IMR-90 (cell line): ENCODE measurements around the gene RIIAD1.

Source experiments
- CHD1 ChIP-seq: IDR thresholded peaks from 2 replicates; pipeline ENCODE4 v1.6.1; 2012; ENCODE audit warnings: low read depth, low read length, improper control_type of control experiment
- CTCF ChIP-seq: conservative IDR thresholded peaks from 2 replicates; pipeline ENCODE4 v1.5.1; 2012; ENCODE audit warnings: mild to moderate bottlenecking, low read depth, low read length, improper control_type of control experiment
- ELK1 ChIP-seq: fragments of 150-350 bp; IDR thresholded peaks from 2 replicates; pipeline ENCODE4 v1.6.1; 2016; ENCODE audit warnings: low read depth, mild to moderate bottlenecking, low read length, moderate library complexity, borderline replicate concordance
- MXI1 ChIP-seq: IDR thresholded peaks from 2 replicates; pipeline ENCODE4 v1.6.1; 2012; ENCODE audit warnings: low read depth, mild to moderate bottlenecking, low read length, moderate library complexity, borderline replicate concordance
- POLR2A ChIP-seq: IDR thresholded peaks from 2 replicates; pipeline ENCODE4 v1.6.1; 2012; ENCODE audit warnings: mild to moderate bottlenecking, low read depth, low read length
- USF2 ChIP-seq: fragments of 150-350 bp; IDR thresholded peaks from 2 replicates; pipeline ENCODE4 v1.6.1; 2017; ENCODE audit warnings: mild to moderate bottlenecking, antibody characterized with exemption, low read length, low read depth

GRCh38 chr1:151711044-151711800 lies 10.1 kb upstream of the RIIAD1 start:
- no peak for TF ChIP-seq POLR2A
- TF ChIP-seq USF2 = no peak
- no peak for TF ChIP-seq ELK1
- TF ChIP-seq CTCF = no peak
- TF ChIP-seq MXI1 = no peak
- TF ChIP-seq CHD1 = no peak
